ENCODE measurements around the gene LANCL3.
"Not testable (repeated sequence)": the region's sequence is repeated elsewhere in the genome, so short reads cannot be mapped to it uniquely, and the experiment has no call there.

The LANCL3 gene

GRCh38 chrX:37571426-37572107 lies at the start of gene LANCL3:
TSS of gene LANCL3 (plus strand) at chrX:37571661. CDS start at chrX:37571871, 210 bp downstream.
- DNase-seq: not testable (repeated sequence)

- DNase-seq: not testable (repeated sequence)
These were observed 47.8 kb upstream of the LANCL3 start for GRCh38 chrX:37523673-37524072.

GRCh38 chrX:37541991-37542390 lies 29.5 kb upstream of the LANCL3 start:
- no peak for DNase-seq

GRCh38 chrX:37542791-37543190 lies 28.7 kb upstream of the LANCL3 start:
- no peak for DNase-seq

- no peak for DNase-seq
These were observed 28.1 kb upstream of the LANCL3 start for GRCh38 chrX:37543324-37543723.

- DNase-seq: not testable (repeated sequence)
These were observed 26.9 kb upstream of the LANCL3 start for GRCh38 chrX:37544531-37544930.

- DNase-seq: no peak
These were observed 26.4 kb upstream of the LANCL3 start for GRCh38 chrX:37545066-37545465.

GRCh38 chrX:37549619-37550018 lies 21.8 kb upstream of the LANCL3 start:
- DNase-seq: not testable (repeated sequence)

GRCh38 chrX:37553476-37553875 lies 18.0 kb upstream of the LANCL3 start:
- no peak for DNase-seq

- DNase-seq: not testable (repeated sequence)
These were observed 6.2 kb upstream of the LANCL3 start for GRCh38 chrX:37565254-37565653.

GRCh38 chrX:37570349-37570748 lies 1.1 kb upstream of the LANCL3 start:
- not testable (repeated sequence) for DNase-seq

GRCh38 chrX:37572108-37572587 lies 687 bp downstream of the LANCL3 start:
- not testable (repeated sequence) for DNase-seq

GRCh38 chrX:37573121-37573520 lies 1.7 kb downstream of the LANCL3 start:
- not testable (repeated sequence) for DNase-seq

- no peak for DNase-seq
These were observed 6.6 kb downstream of the LANCL3 start for GRCh38 chrX:37578045-37578444.

- no peak for DNase-seq
These were observed 8.6 kb downstream of the LANCL3 start for GRCh38 chrX:37580080-37580479.

GRCh38 chrX:37587337-37587736 lies 15.9 kb downstream of the LANCL3 start:
- DNase-seq: not testable (repeated sequence)

GRCh38 chrX:37590047-37590446 lies 18.6 kb downstream of the LANCL3 start:
- DNase-seq: no peak

GRCh38 chrX:37594755-37595382 lies 23.4 kb downstream of the LANCL3 start:
- no peak for DNase-seq

GRCh38 chrX:37599729-37600128 lies 28.3 kb downstream of the LANCL3 start:
- no peak for DNase-seq

GRCh38 chrX:37603938-37604409 lies 32.5 kb downstream of the LANCL3 start:
- no peak for DNase-seq

- no peak for DNase-seq
These were observed 35.8 kb downstream of the LANCL3 start for GRCh38 chrX:37607243-37607642.

- no peak for DNase-seq
These were observed 36.7 kb downstream of the LANCL3 start for GRCh38 chrX:37608156-37608555.

- no peak for DNase-seq
These were observed 38.3 kb downstream of the LANCL3 start for GRCh38 chrX:37609727-37610126.

- DNase-seq: no peak
These were observed 42.5 kb downstream of the LANCL3 start for GRCh38 chrX:37613933-37614332.

Measured in hippocampal formation (tissue), 2 donors.